T-helper 1 cell treated with Interleukin-12 subunit alpha and Interleukin-12 subunit beta and Interleukin-4 antibody, amounts not matched to agents 30 ng/mL and 1 ng/mL, for 36 hours (primary cell): ENCODE results near the gene YIPF6. TPM values are rescaled to one million over a fixed set of nuclear protein-coding genes. Genes with fewer than 3 reads are reported as not detected.

ENCODE experiments used
- total RNA-seq: library from RNA; stranded (reverse); gene quantifications from 2 replicates; pipeline ENCODE4 v1.2.3, GENCODE V29; 2022

The YIPF6 gene
- total RNA-seq, 1 donor from 2014 or later, result 19.6 TPM

Other genes with a start within 250 kb of the YIPF6 start
- 0.02 TPM in 2 replicates for gene OPHN1, start 65.6 kb upstream of the YIPF6 start, total RNA-seq
- gene STARD8, start 148.6 kb downstream of the YIPF6 start, total RNA-seq, result 2.1 TPM in 2 replicates